GM12878 (cell line): Measurements from ENCODE around the gene RBMS1. TPM values are rescaled to one million over a fixed set of nuclear protein-coding genes. Genes with fewer than 3 reads are reported as not detected.

Source experiments
- ATAC-seq: fragments of 200-7000 bp; cut with Tn5 transposase; 3 replicates; pipeline ENCODE4 v1.9.1; 2020; ENCODE audit warnings: mild to moderate bottlenecking, moderate library complexity
- BruUV-seq: library from RNA; stranded (reverse); fragments of 400-500 nt; replicated peaks from 2 replicates; lab custom pipeline; 2021; lab: Mats Ljungman, UMichigan
- CTCF ChIA-PET: fragments of 300-600 bp; sonication (Branson Sonifier 250); formaldehyde crosslinking; extraction: SDS; loops from one replicate; lab custom pipeline; 2021; ENCODE audit warnings: inconsistent platforms; lab: Yijun Ruan, JAX
- POLR2A ChIA-PET: fragments of 350-600 bp; formaldehyde crosslinking; extraction: SDS; loops from one replicate; lab custom pipeline; 2021; ENCODE audit warnings: inconsistent platforms; lab: Charles Lee
- RAD21 ChIA-PET: fragments of 300-600 bp; sonication (Branson Sonifier 250); formaldehyde crosslinking; loops from one replicate; lab custom pipeline; 2023; ENCODE audit warnings: antibody characterized with exemption; ENCODE audit not compliant: unreplicated experiment; lab: Charles Lee
- SMC1A ChIA-PET: fragments of 300-600 bp; sonication (Branson Sonifier 250); formaldehyde crosslinking; loops from one replicate; lab custom pipeline; 2023; ENCODE audit not compliant: unreplicated experiment, uncharacterized antibody; lab: Charles Lee
- DNase-seq: peaks from one replicate; pipeline ENCODE4 v3.0.0-alpha.2; 2011; ENCODE audit warnings: low read depth, low spot score
- FAIRE-seq: peaks from 3 replicates; lab custom pipeline; 2011; peaks lifted over from hg19 to GRCh38; lab: Jason Lieb, UNC
- H2AFZ ChIP-seq: 2 replicates; pipeline ENCODE4 v1.6.0; 2011; ENCODE audit warnings: low read depth, low read length, control low read depth; ENCODE audit not compliant: control insufficient read depth
- H3K27ac ChIP-seq: 2 replicates; pipeline ENCODE4 v1.5.1; 2011; ENCODE audit warnings: control low read depth; ENCODE audit not compliant: control insufficient read depth, insufficient read depth
- H3K27me3 ChIP-seq, 2 experiments: replicated peaks in 1 of 2; 2 replicates each; pipeline versions ENCODE4 v1.6.0 to v1.6.1; 2011; ENCODE audit warnings: low read length in 1 of 2; ENCODE audit not compliant: control insufficient read depth in 2 of 2, insufficient read depth in 2 of 2
- H3K36me3 ChIP-seq, 2 experiments: 2 replicates each; pipeline ENCODE4 v1.5.1; 2011; ENCODE audit warnings: low read length in 1 of 2; ENCODE audit not compliant: control insufficient read depth in 2 of 2, insufficient read depth in 2 of 2
- H3K4me1 ChIP-seq: 2 replicates; pipeline ENCODE4 v1.6.1; 2011; ENCODE audit warnings: mild to moderate bottlenecking, low read length, moderate library complexity, mixed read lengths; ENCODE audit not compliant: control insufficient read depth, insufficient read depth
- H3K4me2 ChIP-seq: 2 replicates; pipeline ENCODE4 v1.6.0; 2011; ENCODE audit warnings: control low read depth; ENCODE audit not compliant: control insufficient read depth, insufficient read depth
- H3K4me3 ChIP-seq: fragments of 200-600 bp; sonication (generic); 2 replicates; pipeline ENCODE4 v1.5.1; 2016
- H3K79me2 ChIP-seq: 2 replicates; pipeline ENCODE4 v1.6.0; 2011; ENCODE audit warnings: low read length; ENCODE audit not compliant: control insufficient read depth, insufficient read depth
- H3K9ac ChIP-seq: 2 replicates; pipeline ENCODE4 v1.8.0; 2011; ENCODE audit warnings: low read length, control low read depth, mixed read lengths; ENCODE audit not compliant: control insufficient read depth, insufficient read depth
- H3K9me3 ChIP-seq: replicated peaks from 3 replicates; pipeline ENCODE4 v1.5.1; 2011; ENCODE audit warnings: mild to moderate bottlenecking, low read length; ENCODE audit not compliant: control insufficient read depth, insufficient read depth
- H4K20me1 ChIP-seq: 2 replicates; pipeline ENCODE4 v1.6.0; 2011; ENCODE audit not compliant: control insufficient read depth, insufficient read depth
- BCL3 ChIP-seq: IDR thresholded peaks from 2 replicates; pipeline ENCODE4 v1.6.1; 2011; ENCODE audit warnings: borderline replicate concordance, low read depth, mild to moderate bottlenecking, moderate library complexity, low read length; ENCODE audit not compliant: insufficient read depth, poor library complexity, severe bottlenecking
- BCLAF1 ChIP-seq: fragments of 450-650 bp; IDR thresholded peaks from 2 replicates; pipeline ENCODE4 v1.6.1; 2017; ENCODE audit warnings: antibody characterized with exemption, mild to moderate bottlenecking, moderate library complexity
- CHD1 ChIP-seq: IDR thresholded peaks from 2 replicates; pipeline ENCODE4 v1.6.1; 2012; ENCODE audit warnings: low read depth, low read length, improper control_type of control experiment
- CREB1 ChIP-seq: IDR thresholded peaks from 2 replicates; pipeline ENCODE4 v1.6.1; 2012; ENCODE audit warnings: low read depth, mild to moderate bottlenecking, inconsistent platforms
- ETV6 ChIP-seq, 2 experiments: fragments of 450-650 bp in 1 of 2; IDR thresholded peaks in 1 of 2; conservative IDR thresholded peaks in 1 of 2; 2 replicates each; pipeline ENCODE4 v1.6.1; 2014; ENCODE audit warnings: antibody characterized with exemption in 1 of 2, borderline replicate concordance in 1 of 2, low read depth in 1 of 2, mild to moderate bottlenecking in 1 of 2, moderate library complexity in 1 of 2
- FOXK2 ChIP-seq: fragments of 450-650 bp; IDR thresholded peaks from 2 replicates; pipeline ENCODE4 v1.6.1; 2017; ENCODE audit warnings: mild to moderate bottlenecking, moderate library complexity
- HSF1 ChIP-seq: fragments of 150-350 bp; IDR thresholded peaks from 2 replicates; pipeline ENCODE4 v1.6.1; 2014; ENCODE audit warnings: mild to moderate bottlenecking, low read depth, low read length
- IRF3 ChIP-seq: fragments of 450-650 bp; IDR thresholded peaks from 2 replicates; pipeline ENCODE4 v1.6.1; 2014; ENCODE audit warnings: mild to moderate bottlenecking
- JUNB ChIP-seq: IDR thresholded peaks from 2 replicates; pipeline ENCODE4 v1.6.1; 2016; ENCODE audit warnings: antibody characterized with exemption, mild to moderate bottlenecking
- JUND ChIP-seq: IDR thresholded peaks from 2 replicates; pipeline ENCODE4 v1.6.1; 2012; ENCODE audit warnings: low read depth, mild to moderate bottlenecking, low read length, improper control_type of control experiment, moderate library complexity
- KDM1A ChIP-seq: fragments of 200-600 bp; sonication (generic); IDR thresholded peaks from 2 replicates; pipeline ENCODE4 v1.6.1; 2016; ENCODE audit warnings: borderline replicate concordance
- PAX8 ChIP-seq: fragments of 450-650 bp; IDR thresholded peaks from 2 replicates; pipeline ENCODE4 v1.6.1; 2017; ENCODE audit warnings: mild to moderate bottlenecking, moderate library complexity
- POLR2AphosphoS2 ChIP-seq: IDR thresholded peaks from 2 replicates; pipeline ENCODE4 v1.6.1; 2011; ENCODE audit warnings: low read depth, mild to moderate bottlenecking, low read length, improper control_type of control experiment, moderate library complexity
- RB1 ChIP-seq: fragments of 450-650 bp; formaldehyde crosslinking; IDR thresholded peaks from 2 replicates; pipeline ENCODE4 v1.6.1; 2017; ENCODE audit warnings: mild to moderate bottlenecking, borderline replicate concordance
- TCF3 ChIP-seq: IDR thresholded peaks from 2 replicates; pipeline ENCODE4 v1.6.1; 2012; ENCODE audit warnings: low read depth, mild to moderate bottlenecking, low read length, borderline replicate concordance; ENCODE audit not compliant: insufficient read depth
- ZBED1 ChIP-seq: IDR thresholded peaks from 2 replicates; pipeline ENCODE4 v1.6.1; 2016; ENCODE audit warnings: borderline replicate concordance
- ZBTB33 ChIP-seq: fragments of 450-650 bp; IDR thresholded peaks from 2 replicates; pipeline ENCODE4 v1.6.1; 2017; ENCODE audit warnings: mild to moderate bottlenecking
- in situ Hi-C: fragments of 300-500 bp; cut with MboI; formaldehyde crosslinking; loops from 9 replicates; pipeline ENCODE4 v1.14.3; 2018; ENCODE audit warnings: mixed read lengths
- intact Hi-C: fragments of 100-400 bp; cut with micrococcal nuclease; formaldehyde crosslinking; loops from one replicate; pipeline ENCODE4 v1.14.2; 2022; ENCODE audit not compliant: unreplicated experiment
- polyA plus RNA-seq, 11 experiments: library from polyadenylated mRNA; depleted of rRNA in 4 of 11; unstranded in 6 of 11; stranded (reverse) in 5 of 11; fragments of >200 nt; fragmentation: Nextera tagmentation in 4 of 11; fragmentation: Illumina TruSeq in 1 of 11; extraction: Ambion mirVana in 4 of 11; extraction: Trizol in 1 of 11; gene quantifications; 1 replicate in 1 of 11; 2 replicates in 10 of 11; pipeline versions ENCODE4 v1.2.1 to v1.2.3, GENCODE V29; 2011 to 2016; ENCODE audit warnings: inconsistent platforms in 2 of 11, missing spikeins in 2 of 11, low read depth in 1 of 11
- total RNA-seq, 4 experiments: library from RNA; depleted of rRNA in 3 of 4; stranded (reverse); fragments of >200 nt in 3 of 4; fragmentation: Illumina TruSeq in 1 of 4; extraction: Trizol in 1 of 4; gene quantifications; 2 replicates each; pipeline versions ENCODE4 v1.2.1 to v1.2.3, GENCODE V29; 2013 to 2021

RBMS1 gene
- total and polyA plus RNA-seq, 10 of the 15 experiments (the other 5 are each of a cell fraction or from before 2014, with no cell fraction given), result 0.04 to 0.31 (median 0.17) TPM; not detected in 1

DNA sequence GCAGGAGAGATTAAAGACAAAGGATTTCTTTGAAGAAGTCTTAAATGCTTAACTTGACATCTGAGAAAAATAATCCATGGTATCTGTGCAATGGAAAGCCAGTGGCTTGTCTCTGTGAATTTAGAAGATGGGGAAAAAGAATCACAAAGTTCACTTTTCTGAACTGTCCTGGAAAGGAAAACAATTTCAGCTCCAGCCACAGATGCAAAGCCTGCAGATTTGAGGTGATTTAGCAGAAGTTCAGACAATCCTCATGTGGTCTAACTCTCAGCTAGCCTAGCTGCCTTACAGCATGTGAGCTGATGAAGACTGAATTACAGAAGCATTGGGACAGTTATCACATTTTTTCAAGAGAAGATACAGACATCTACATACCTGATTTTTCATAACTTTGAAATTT, 166.8 kb downstream of the RBMS1 start:
- in situ Hi-C loops (no loop called here), intact Hi-C loops (no loop called here)
- CTCF ChIA-PET, result interaction anchor here (0.5 to 1.0 kb wide), 2 partner anchors 32 to 667 kb away, joined by 3 read pairs; no protein-coding TSS in a partner anchor
- FAIRE-seq (no peak), ATAC-seq (no peak), DNase-seq (no peak)
- BruUV-seq, result no TSS peak
- Histone ChIP-seq H3K4me3 (no peak overlapping the region), H4K20me1 (no peaks in the 10 kb centered on the region), H3K27me3 (no peaks in the 10 kb centered on the region), H3K4me1 (no peaks in the 10 kb centered on the region), H3K79me2 (no peaks in the 10 kb centered on the region), H3K9ac (no peak overlapping the region), H3K4me2 (no peak overlapping the region), H3K27ac (no peak overlapping the region), H3K9me3 (no peaks in the 10 kb centered on the region), H3K36me3 (no peaks in the 10 kb centered on the region), H2AFZ (no peak overlapping the region)
- SMC1A ChIA-PET, result interaction anchor here (0.8 to 1.7 kb wide), 2 partner anchors 11 to 644 kb away, joined by 3 to 6 read pairs; no protein-coding TSS in a partner anchor
- POLR2A ChIA-PET, result no interaction called here
- RAD21 ChIA-PET, result no interaction called here
- TF ChIP-seq BCLAF1, result no peak
- TF ChIP-seq CREB1, result no peak
- no peak for TF ChIP-seq CHD1
- TF ChIP-seq KDM1A, result no peak
- no peak for TF ChIP-seq PAX8
- TF ChIP-seq ZBED1, result no peak
- no peak for TF ChIP-seq JUND
- TF ChIP-seq ZBTB33, result no peak
- no peak for TF ChIP-seq BCL3
- no peak for TF ChIP-seq POLR2AphosphoS2
- no peak for TF ChIP-seq JUNB
- TF ChIP-seq FOXK2, result no peak
- no peak for TF ChIP-seq HSF1
- no peak for TF ChIP-seq ETV6 (conservative IDR thresholded peaks at IDR 0.05 in 1 of 2, IDR thresholded peaks at IDR 0.05 in 1 of 2; ENCODE audit: borderline replicate concordance in 1 of 2, low read depth in 1 of 2)
- no peak for TF ChIP-seq IRF3
- no peak for TF ChIP-seq TCF3
- no peak for TF ChIP-seq RB1
